Measurements from ENCODE around the gene MRPL58. TPM values are rescaled to one million over a fixed set of nuclear protein-coding genes. Genes with fewer than 3 reads are reported as not detected.
A peak's percentile ranks its signal among the peaks of the same experiment; 100 is the strongest.
"Not testable (repeated sequence)": the region's sequence is repeated elsewhere in the genome, so short reads cannot be mapped to it uniquely, and the experiment has no call there.

The MRPL58 gene
- total RNA-seq, 2 experiments from 2014 or later = 53.6 to 62.4 TPM

DNA sequence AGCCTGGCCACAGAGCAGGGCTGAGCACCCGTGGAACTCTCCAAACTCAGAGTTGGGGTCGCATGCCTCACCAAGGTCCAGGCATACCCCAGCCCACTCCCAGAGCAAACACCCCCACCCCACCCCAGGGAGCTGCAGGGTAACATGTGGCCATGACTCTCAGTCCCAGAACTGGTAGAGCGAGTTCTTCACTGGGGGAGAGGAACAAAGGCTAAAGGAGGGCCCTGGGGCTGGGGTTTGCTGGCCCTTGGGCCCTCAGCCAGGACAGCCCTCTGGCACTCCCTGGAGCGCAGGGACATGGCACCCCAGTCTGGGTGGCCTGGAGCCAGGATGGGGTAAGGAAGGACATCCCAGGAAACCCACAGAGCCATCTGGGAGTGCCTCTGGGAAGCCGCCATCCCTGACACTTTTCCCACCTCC is 44.1 kb upstream of the MRPL58 start:
- TF ChIP-seq, protein P1, sequence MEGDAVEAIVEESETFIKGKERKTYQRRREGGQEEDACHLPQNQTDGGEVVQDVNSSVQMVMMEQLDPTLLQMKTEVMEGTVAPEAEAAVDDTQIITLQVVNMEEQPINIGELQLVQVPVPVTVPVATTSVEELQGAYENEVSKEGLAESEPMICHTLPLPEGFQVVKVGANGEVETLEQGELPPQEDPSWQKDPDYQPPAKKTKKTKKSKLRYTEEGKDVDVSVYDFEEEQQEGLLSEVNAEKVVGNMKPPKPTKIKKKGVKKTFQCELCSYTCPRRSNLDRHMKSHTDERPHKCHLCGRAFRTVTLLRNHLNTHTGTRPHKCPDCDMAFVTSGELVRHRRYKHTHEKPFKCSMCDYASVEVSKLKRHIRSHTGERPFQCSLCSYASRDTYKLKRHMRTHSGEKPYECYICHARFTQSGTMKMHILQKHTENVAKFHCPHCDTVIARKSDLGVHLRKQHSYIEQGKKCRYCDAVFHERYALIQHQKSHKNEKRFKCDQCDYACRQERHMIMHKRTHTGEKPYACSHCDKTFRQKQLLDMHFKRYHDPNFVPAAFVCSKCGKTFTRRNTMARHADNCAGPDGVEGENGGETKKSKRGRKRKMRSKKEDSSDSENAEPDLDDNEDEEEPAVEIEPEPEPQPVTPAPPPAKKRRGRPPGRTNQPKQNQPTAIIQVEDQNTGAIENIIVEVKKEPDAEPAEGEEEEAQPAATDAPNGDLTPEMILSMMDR (IDR thresholded peaks at IDR 0.05) = no peak

DNA sequence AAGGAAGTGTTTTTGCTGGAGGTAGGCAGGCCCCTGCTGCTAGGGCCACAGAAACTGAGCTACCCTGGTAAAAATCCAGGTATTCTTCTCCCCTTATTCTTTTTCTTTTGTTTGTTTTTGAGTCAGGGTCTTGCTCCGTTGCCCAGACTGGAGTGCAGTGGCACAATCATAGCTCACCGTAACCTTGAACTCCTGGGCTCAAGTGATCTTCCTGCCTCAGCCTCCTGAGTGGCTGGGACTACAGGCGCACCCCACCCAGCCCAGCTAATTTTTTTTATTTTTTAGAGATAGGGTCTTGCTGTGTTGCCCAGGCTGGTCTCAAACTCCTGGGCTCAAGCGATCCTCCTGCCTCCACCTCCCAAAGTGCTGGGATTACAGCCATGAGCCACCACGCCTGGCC is 43.0 kb upstream of the MRPL58 start:
- CTCF ChIA-PET = interaction anchor here (1.2 to 7.6 kb wide), 6 partner anchors 7 to 232 kb away, joined by 3 to 87 read pairs (median 5); partner anchors contain the start of gene MRPL58
- POLR2A ChIA-PET; H3K27me3 Mint-ChIP-seq; H3K9me3 Mint-ChIP-seq; intact Hi-C loops (cut with micrococcal nuclease); H3K36me3 Mint-ChIP-seq (ENCODE audit: low read depth); H3K4me3 Mint-ChIP-seq; DNase-seq; H3K27ac Mint-ChIP-seq; ATAC-seq: not testable (repeated sequence)
- H3K4me1 Mint-ChIP-seq (ENCODE audit: low read depth) = peaks cover 11% of the 10 kb centered on the region

More for the DNA sequence above, 44.1 kb upstream of the MRPL58 start:
- Mint-ChIP-seq H3K4me3 (no peak overlapping the region), H3K9me3 (no peaks in the 10 kb centered on the region), H3K36me3 (ENCODE audit: low read depth) (no peaks in the 10 kb centered on the region), H3K27ac (no peak overlapping the region), H3K4me1 (ENCODE audit: low read depth) (peaks cover 11% of the 10 kb centered on the region), H3K27me3 (peaks cover 7% of the 10 kb centered on the region)
- ATAC-seq = no peak
- CTCF ChIA-PET = interaction anchor here (1.2 to 7.6 kb wide), 7 partner anchors 6 to 233 kb away, joined by 3 to 87 read pairs (median 4); partner anchors contain the start of genes MRPL58 and OTOP2
- intact Hi-C loops (cut with micrococcal nuclease) = no loop called here
- no peak for DNase-seq
- POLR2A ChIA-PET = no interaction called here

DNA sequence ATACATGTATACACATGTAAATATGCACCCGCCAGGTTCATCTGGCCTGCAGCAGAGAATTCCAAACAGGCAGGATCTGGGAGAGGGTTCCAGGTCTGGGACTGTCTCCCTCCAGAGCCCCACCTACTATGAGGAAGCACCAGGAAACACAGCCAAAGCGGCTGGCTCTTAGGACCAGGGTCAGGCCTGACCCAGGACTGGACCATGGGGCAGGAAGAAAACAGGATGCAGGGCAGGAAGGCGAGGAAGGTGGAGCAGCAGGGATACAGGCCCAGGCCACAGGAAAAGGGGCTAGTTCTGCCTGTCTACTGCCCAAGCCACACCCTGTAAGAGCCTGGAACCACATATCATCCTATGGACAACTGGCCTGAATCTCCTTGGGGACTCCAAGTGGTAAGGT is 42.1 kb upstream of the MRPL58 start:
- Mint-ChIP-seq H3K36me3 (ENCODE audit: low read depth) (no peaks in the 10 kb centered on the region), H3K4me3 (no peak overlapping the region), H3K4me1 (ENCODE audit: low read depth) (peaks cover 11% of the 10 kb centered on the region), H3K27me3 (peaks cover 10% of the 10 kb centered on the region), H3K9me3 (no peaks in the 10 kb centered on the region), H3K27ac (no peak overlapping the region)
- intact Hi-C loops (cut with micrococcal nuclease) = no loop called here
- no peak for DNase-seq
- no peak for ATAC-seq
- TF ChIP-seq, protein P1 (IDR thresholded peaks at IDR 0.05) = no peak
- ChIA-PET CTCF (interaction anchor here (1.2 to 7.6 kb wide), 3 partner anchors 8 to 36 kb away, joined by 3 to 87 read pairs (median 14); no protein-coding TSS in a partner anchor), POLR2A (no interaction called here)

DNA sequence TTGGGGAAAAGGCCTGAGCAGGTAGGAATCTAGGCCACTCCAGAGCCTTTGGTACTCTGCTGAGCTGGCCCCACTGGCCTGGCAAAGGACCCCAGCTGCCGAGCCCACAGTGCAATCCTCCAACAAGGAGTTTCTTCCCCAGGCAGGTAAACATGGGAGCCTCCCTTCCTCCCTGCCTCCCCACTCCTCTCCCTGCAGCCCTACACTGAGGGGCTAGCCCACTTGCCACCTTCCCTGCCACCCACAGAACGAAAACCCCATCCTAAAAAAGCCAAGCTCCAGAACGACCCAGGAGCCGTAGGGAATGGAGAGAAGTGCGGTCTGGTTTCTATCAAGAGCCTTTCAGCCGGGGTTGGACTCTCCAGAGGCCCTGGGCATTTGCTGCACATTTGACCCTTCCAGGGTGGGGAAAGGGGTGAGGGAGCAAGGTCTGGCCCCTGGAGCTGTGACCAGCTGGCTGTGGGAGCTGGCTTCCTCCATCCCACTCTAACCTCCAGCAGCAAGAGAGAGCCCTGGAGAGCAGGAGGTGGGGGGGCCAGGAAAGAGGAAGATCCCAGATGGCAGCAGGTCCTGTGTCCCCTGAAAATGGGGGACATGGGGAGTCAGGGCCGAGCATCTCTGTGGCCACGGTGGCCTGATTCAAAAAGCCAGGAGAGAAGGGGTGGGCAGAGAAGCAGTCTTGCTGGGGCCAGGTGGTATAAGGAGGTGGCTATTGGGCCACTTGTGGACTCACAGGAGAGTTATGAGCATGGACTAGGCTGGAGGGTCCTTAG is 41.2 kb upstream of the MRPL58 start:
- Mint-ChIP-seq H3K4me3 (peak overlapping the region; percentile 70), H3K27me3 (peaks cover 12% of the 10 kb centered on the region), H3K4me1 (ENCODE audit: low read depth) (peaks cover 11% of the 10 kb centered on the region), H3K9me3 (no peaks in the 10 kb centered on the region), H3K36me3 (ENCODE audit: low read depth) (no peaks in the 10 kb centered on the region), H3K27ac (no peak overlapping the region)
- ChIA-PET POLR2A (interaction anchor here (1.1 kb wide), 1 partner anchor 13 kb away, joined by 3 read pairs; no protein-coding TSS in a partner anchor), CTCF (interaction anchor here (0.9 to 7.6 kb wide), 5 partner anchors 9 to 40 kb away, joined by 3 to 87 read pairs (median 4); partner anchors contain the start of gene CDR2L)
- intact Hi-C loops (cut with micrococcal nuclease) = no loop called here
- TF ChIP-seq, protein P1 (IDR thresholded peaks at IDR 0.05) = no peak
- ATAC-seq (no peak), DNase-seq (no peak)

DNA sequence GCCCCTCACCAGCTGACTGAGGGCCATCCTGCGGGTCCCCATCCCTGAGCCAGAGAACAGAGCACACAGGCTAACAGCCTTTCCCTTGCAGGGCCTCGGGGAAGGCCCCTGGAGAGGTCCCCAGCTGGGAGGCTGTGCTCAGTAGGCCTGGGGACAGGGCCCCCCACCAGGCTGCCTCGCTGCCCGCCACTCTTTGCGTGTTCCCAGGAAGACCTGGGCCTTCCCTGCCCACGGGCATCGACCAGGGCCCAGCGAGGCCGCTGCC is 40.7 kb upstream of the MRPL58 start:
- POLR2A ChIA-PET = interaction anchor here (1.1 kb wide), 1 partner anchor 14 kb away, joined by 3 read pairs; no protein-coding TSS in a partner anchor
- H3K36me3 Mint-ChIP-seq (ENCODE audit: low read depth) = no peaks in the 10 kb centered on the region
- no peak overlapping the region for H3K27ac Mint-ChIP-seq
- peaks cover 12% of the 10 kb centered on the region for H3K27me3 Mint-ChIP-seq
- peaks cover 11% of the 10 kb centered on the region for H3K4me1 Mint-ChIP-seq (ENCODE audit: low read depth)
- no peak for DNase-seq
- no peaks in the 10 kb centered on the region for H3K9me3 Mint-ChIP-seq
- CTCF ChIA-PET = interaction anchor here (0.9 to 7.6 kb wide), 5 partner anchors 10 to 40 kb away, joined by 3 to 87 read pairs (median 4); partner anchors contain the start of gene CDR2L
- TF ChIP-seq, protein P1 (IDR thresholded peaks at IDR 0.05) = no peak
- intact Hi-C loops (cut with micrococcal nuclease) = no loop called here
- no peak for ATAC-seq
- H3K4me3 Mint-ChIP-seq = peak overlapping the region; percentile 70

Measured in activated CD8-positive, alpha-beta T cell treated with anti-CD3 and anti-CD28 coated beads for 36 hours (primary cell).